HG02981 (cell line): ENCODE results near the gene PALLD.

Source experiments
- ATAC-seq: cut with Tn5 transposase; IDR thresholded peaks from one replicate; pipeline ENCODE4 v1.9.1; 2021; ENCODE audit warnings: mild to moderate bottlenecking, moderate library complexity; ENCODE audit not compliant: unreplicated experiment

PALLD gene

GRCh38 chr4:168666531-168666930 is 169.7 kb downstream of the PALLD start:
- ATAC-seq, result no peak

DNA sequence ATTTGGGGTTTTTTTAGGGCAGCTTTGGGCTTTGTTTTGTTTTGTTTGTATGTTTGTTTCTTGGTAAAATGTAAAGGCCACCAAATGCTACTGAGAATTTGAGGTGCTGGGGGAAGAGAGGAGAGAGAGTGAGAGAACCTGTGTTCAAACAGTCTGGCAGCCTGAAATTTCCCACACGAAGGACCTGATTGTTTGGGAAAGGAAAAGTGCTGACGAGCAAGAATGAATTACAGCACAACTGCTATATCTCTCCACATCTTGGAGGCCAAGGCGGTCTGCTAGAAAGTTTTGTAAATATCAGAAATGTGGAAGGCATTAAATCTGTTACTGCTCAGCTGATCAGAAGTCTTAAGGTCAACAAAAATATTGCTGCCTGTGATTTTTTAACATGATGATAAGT is 170.5 kb downstream of the PALLD start:
- no peak for ATAC-seq

DNA sequence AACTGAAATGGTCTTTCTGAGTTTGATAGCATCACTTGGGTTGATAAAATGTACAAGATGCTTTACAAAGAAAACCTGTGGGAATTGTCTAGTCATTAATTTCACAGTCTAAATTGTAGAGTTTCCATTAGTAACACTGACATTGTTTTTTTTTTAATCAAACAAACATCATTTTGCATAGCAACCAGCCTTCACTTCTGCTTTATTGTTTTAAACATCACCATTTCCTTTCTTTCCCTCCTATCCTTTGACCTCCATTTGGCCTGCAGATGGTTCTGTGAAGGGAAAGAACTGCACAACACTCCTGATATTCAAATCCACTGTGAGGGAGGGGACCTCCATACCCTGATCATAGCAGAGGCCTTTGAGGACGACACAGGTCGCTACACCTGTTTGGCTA is 171.1 kb downstream of the PALLD start:
- no peak for ATAC-seq

DNA sequence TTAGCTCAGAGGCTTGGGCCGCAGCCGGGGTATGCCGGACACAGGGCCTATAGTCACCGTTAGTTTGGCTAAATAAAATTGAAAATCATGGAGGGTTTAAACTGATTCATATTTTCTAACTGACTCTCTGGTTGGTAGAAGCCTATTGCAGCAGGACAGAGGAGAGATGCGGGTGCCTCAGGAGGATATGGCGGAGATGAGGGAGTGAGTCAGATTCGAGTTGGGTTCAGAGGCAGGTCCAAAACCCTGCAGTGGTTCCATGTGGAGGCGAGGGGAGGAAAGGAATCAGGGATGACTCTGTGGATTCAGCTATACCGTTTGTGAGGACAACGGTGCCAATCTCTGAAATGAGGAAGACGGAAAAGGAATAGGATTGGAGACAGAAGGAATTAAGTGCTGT is 176.6 kb downstream of the PALLD start:
- ATAC-seq, result no peak

DNA sequence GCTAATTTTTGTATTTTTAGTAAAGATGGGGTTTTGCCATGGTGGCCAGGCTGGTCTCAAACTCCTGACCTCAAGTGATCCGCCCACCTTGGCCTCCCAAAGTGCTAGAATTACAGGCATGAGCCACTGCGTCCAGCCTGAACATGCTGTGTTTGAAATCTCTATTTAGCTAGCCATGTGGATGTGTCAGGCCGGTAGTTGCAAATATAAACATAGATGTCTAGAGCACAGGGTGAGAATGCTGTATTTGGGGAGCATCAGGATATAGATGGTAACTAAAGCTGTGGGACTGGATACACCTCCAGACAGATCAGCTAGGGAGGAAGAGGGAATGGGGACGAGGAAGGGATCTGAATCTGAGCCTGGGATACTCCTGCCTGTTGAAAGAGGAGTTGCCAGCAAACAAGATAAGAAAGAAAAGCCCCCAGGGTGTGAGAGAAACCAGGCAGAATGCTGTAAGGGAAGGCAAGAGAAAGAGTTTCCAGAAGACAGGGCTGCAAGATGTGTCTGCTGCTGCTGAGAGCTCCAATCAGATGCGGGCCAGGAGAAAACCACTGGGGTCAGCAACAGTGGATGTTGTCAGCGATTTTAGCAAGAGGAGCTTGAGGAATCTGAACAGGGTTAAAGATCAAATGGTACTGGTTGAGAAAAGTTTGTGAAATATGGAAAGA is 177.4 kb downstream of the PALLD start:
- ATAC-seq, result no peak

GRCh38 chr4:168674866-168675265 is 178.0 kb downstream of the PALLD start:
- ATAC-seq, result no peak

DNA sequence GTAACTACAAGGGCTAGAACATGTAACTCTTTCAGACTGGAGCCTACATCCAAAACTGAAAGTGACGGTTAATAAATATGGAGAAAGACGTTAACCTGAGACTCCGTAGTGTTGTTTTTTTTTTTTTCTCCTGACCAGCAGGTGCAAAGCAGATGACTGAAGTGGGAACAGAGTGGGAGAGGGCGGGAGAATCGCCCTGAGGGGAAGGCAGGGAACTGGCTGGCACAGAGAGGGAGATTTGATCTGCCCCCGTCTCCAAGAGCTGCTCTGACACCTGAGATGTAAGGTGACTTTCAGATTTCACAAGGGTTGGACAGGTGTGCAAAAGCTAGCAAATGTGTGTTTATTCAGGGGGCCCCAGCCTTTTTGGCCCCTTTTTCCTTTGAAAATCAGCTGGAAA is 180.2 kb downstream of the PALLD start:
- no peak for ATAC-seq

- no peak for ATAC-seq
These were observed 181.0 kb downstream of the PALLD start for GRCh38 chr4:168677879-168678278.

GRCh38 chr4:168678751-168679366 is 182.0 kb downstream of the PALLD start:
- ATAC-seq, result no peak

- no peak for ATAC-seq
These were observed 182.5 kb downstream of the PALLD start for GRCh38 chr4:168679397-168679796.

GRCh38 chr4:168679819-168680218 is 183.0 kb downstream of the PALLD start:
- no peak for ATAC-seq

GRCh38 chr4:168682898-168683500 is 186.1 kb downstream of the PALLD start:
- no peak for ATAC-seq

GRCh38 chr4:168683595-168683994 is 186.7 kb downstream of the PALLD start:
- no peak for ATAC-seq

DNA sequence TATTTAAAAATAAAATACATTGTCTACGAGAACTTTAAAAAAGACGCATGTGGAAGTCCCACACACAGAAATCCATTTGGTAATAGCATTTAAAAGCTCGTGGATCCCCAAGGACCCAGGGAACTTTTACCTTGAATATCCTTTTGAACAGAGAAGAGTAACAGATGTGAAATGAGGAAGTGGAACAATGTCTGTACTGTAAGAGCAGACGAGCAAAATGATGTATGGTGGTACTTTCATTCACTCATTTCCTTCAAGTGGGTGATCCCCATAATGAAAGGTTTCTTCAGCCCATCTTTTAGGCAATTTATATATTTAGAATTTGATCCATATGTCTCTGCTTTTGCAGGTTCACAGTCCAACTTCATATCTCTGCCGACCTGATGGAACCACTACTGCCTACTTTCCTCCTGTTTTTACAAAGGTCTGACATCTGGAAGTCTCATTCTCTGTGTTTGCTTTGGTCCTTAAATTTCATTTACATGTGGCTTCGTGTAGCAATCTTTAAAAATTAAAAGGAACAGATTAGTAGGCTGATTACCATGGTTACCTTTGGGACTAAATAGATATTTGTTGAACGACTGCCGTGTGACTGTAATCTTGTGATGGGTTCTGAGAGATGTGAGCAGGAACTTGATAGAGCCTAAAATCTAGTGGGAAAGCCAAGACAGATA is 188.4 kb downstream of the PALLD start:
- ATAC-seq, result peak; percentile 96

DNA sequence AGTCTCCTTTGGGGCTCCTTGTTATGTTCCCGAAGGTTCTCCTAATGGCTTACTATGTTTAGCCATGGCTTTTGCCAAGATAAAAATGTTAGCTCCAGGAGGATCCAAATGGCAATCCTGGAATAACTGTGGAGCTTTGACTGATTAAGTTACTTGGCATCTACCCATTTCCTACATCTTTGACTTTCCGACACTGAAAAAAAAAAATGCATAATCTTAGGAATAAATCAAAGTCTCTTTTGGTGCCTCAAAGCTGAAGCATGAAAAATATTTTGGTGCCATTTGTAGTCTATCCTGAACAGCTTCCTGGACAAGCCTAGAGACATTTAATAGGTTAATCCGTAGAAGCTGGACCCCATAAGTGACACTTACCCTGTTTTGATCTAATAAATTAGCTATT is 191.7 kb downstream of the PALLD start:
- ATAC-seq, result no peak

GRCh38 chr4:168689791-168690190 is 192.9 kb downstream of the PALLD start:
- no peak for ATAC-seq

- no peak for ATAC-seq
These were observed 193.3 kb downstream of the PALLD start for GRCh38 chr4:168690199-168690598.

DNA sequence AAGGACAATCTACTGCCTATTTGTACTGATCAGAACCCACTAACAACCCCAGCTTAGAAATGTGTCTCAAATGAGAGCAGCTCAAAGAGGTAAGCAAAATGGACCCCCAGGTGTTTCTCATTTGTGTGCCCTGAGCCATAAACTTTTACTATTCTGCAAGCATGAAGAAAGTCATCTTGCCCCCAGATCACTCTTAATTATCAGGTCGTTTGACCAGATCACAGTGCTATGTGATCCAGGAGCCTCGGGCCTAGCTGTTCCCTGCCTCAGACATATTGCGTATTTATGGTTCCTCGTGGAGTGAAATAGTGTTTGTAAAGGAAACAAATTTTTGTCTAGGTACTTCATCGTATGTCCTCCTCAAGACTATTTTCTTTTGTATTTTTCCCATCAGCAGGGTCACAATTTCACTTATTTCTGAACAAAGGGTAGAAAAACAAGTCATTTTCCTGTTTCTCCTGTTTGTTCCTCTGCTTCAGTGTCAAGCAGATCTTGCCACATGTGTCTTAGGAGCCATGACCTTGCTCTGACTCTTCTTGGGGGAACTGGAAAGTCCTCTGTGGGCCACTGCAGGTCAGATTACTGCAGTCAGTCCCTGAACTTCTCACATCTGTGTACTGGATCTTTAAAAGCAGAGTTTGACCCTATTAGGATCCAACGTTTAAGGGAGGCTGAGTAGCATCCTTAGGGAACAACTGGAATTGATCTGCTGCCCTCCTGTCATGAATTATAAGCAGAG is 194.9 kb downstream of the PALLD start:
- no peak for ATAC-seq

DNA sequence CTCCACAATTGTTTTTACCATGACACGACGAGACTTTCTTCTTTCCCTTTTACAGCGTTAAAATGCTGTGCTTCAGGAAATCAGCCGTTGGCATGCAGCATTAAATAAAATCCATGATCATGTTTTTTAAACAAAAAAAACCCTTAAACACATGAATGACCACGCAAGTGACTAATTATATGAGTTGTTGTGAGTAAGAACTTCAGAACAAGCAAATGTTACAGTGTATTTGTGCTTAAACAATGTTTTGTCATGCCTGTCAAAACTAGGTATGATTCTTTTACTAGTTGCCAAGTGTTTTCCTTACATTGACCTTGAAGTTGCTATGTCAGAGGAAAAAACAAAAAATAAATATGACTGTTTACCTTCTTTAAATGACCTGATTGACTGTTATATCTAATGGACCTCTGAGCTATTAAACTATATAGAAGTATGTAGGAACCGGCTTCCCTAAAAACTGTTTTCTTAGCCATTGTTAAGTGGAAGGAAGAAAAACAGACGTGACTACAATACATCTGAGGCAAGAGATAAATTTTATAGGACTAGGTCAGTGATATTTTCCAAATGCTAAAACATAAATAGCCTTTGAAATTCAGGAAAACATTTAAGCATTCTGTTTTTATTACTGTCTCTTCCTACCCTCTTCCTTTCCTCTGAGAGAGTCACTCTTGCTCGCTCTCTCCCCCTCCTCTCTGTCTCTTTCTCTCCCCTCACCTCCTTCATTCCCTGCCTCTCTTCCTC is 197.1 kb downstream of the PALLD start:
- no peak for ATAC-seq

- no peak for ATAC-seq
These were observed 197.8 kb downstream of the PALLD start for GRCh38 chr4:168694667-168695066.

GRCh38 chr4:168695288-168695687 is 198.4 kb downstream of the PALLD start:
- ATAC-seq, result no peak
